A673 (cell line): ENCODE measurements around the gene LYZ.

ENCODE experiments used
- CTCF ChIP-seq: fragments of 300-800, 200-600 bp; sonication (generic); conservative IDR thresholded peaks from 2 replicates; pipeline ENCODE4 v1.5.1; 2017; ENCODE audit warnings: low read depth, mild to moderate bottlenecking, antibody characterized with exemption, low read length, moderate library complexity, mixed read lengths
- EZH2 ChIP-seq: fragments of 200-600 bp; sonication (generic); IDR thresholded peaks from 2 replicates; pipeline ENCODE4 v1.6.1; 2017; ENCODE audit warnings: borderline replicate concordance, low read depth, mild to moderate bottlenecking, mixed read lengths, antibody characterized with exemption, low read length; ENCODE audit not compliant: poor library complexity, severe bottlenecking

DNA sequence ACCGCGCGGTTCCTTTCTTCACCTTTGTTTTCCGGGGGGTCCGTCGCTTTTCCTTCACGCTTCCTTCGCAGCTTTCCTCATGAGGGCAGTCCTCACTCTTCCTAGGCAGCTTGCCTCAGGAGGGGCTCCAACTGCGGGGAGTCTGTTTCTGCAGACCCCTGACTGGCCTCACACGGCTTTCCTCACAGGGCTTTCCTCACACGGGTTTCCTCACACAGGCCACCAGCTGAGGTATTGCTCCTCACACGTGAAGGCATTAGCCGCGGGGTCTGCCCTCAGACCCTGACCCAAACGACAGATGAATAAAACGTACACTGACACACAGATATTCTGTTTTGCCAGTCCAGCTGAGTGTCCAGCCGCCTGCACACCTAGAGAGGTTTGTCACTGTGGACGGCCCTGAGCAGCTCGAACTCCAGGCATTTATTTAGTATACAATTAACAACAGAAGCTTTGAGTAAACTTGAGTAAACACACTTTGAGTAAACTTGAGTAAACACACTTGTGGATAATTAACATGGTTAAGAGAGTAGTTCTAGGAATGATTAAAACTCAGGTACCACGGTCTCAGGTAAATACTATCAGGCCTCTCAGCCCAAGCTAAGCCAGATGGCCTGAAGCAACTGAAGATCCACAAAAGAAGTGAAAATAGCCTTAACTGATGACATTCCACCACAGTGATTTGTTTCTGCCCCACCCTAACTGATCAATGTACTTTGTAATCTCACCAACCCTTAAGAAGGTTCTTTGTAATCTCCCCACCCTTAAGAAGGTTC is 16.1 kb upstream of the LYZ start:
- TF ChIP-seq CTCF (no peak), EZH2 (no peak)
